HepG2 (cell line): ENCODE results near the gene MEF2B. TPM values are rescaled to one million over a fixed set of nuclear protein-coding genes. Genes with fewer than 3 reads are reported as not detected.

ENCODE experiments used
- CEBPZ ChIP-seq: IDR thresholded peaks from 2 replicates; pipeline ENCODE4 v1.6.1; 2012; ENCODE audit warnings: low read length, improper control_type of control experiment
- DNMT1 ChIP-seq: sonication (generic); formaldehyde crosslinking; IDR thresholded peaks from 2 replicates; pipeline ENCODE4 v1.5.1; 2020; ENCODE audit warnings: mild to moderate bottlenecking, missing genetic modification reagents
- DZIP1 ChIP-seq: sonication (generic); formaldehyde crosslinking; IDR thresholded peaks from 2 replicates; pipeline ENCODE4 v1.5.0; 2020; ENCODE audit warnings: mild to moderate bottlenecking, missing genetic modification reagents
- ELF1 ChIP-seq: sonication (generic); formaldehyde crosslinking; IDR thresholded peaks from 2 replicates; pipeline ENCODE4 v1.4.0; 2020; ENCODE audit warnings: missing genetic modification reagents
- GATAD1 ChIP-seq: IDR thresholded peaks from 2 replicates; pipeline ENCODE4 v1.6.1; 2016; ENCODE audit warnings: missing genetic modification reagents, missing compliant biosample characterization
- HNRNPL ChIP-seq: fragments of 200-400 bp; formaldehyde crosslinking; IDR thresholded peaks from 2 replicates; pipeline ENCODE4 v1.6.1; 2017; ENCODE audit warnings: mild to moderate bottlenecking, low read depth, low read length
- KMT2A ChIP-seq: sonication (generic); formaldehyde crosslinking; IDR thresholded peaks from 2 replicates; pipeline ENCODE4 v1.4.0; 2020; ENCODE audit warnings: missing genetic modification reagents
- MED8 ChIP-seq: sonication (generic); formaldehyde crosslinking; IDR thresholded peaks from 2 replicates; pipeline ENCODE4 v1.8.1; 2023; ENCODE audit warnings: mild to moderate bottlenecking, missing genetic modification reagents; ENCODE audit not compliant: insufficient replicate concordance
- MEIS1 ChIP-seq: sonication (generic); formaldehyde crosslinking; IDR thresholded peaks from 2 replicates; pipeline ENCODE4 v1.9.0; 2021; ENCODE audit warnings: mild to moderate bottlenecking, missing genetic modification reagents, moderate library complexity, borderline replicate concordance
- NFE2 ChIP-seq: sonication (generic); formaldehyde crosslinking; IDR thresholded peaks from 2 replicates; pipeline ENCODE4 v1.4.0; 2020; ENCODE audit warnings: missing genetic modification reagents
- UBTF ChIP-seq: sonication (generic); formaldehyde crosslinking; IDR thresholded peaks from 2 replicates; pipeline ENCODE4 v1.4.0; 2020; ENCODE audit warnings: mild to moderate bottlenecking, missing genetic modification reagents
- ZKSCAN8 ChIP-seq: IDR thresholded peaks from 2 replicates; pipeline ENCODE4 v1.6.1; 2016; ENCODE audit warnings: borderline replicate concordance, missing genetic modification reagents, missing compliant biosample characterization
- ZMYM3 ChIP-seq: sonication (generic); formaldehyde crosslinking; IDR thresholded peaks from 2 replicates; pipeline ENCODE4 v1.5.1; 2020; ENCODE audit warnings: mild to moderate bottlenecking, missing genetic modification reagents
- ZNF556 ChIP-seq: sonication (generic); formaldehyde crosslinking; IDR thresholded peaks from 2 replicates; pipeline ENCODE4 v1.4.0; 2020; ENCODE audit warnings: mild to moderate bottlenecking, missing genetic modification reagents, borderline replicate concordance
- ZNF639 ChIP-seq: conservative IDR thresholded peaks from 2 replicates; pipeline ENCODE4 v1.6.1; 2018; ENCODE audit warnings: missing genetic modification reagents
- ZNF740 ChIP-seq: sonication (generic); formaldehyde crosslinking; IDR thresholded peaks from 2 replicates; pipeline ENCODE4 v1.4.0; 2020; ENCODE audit warnings: missing genetic modification reagents
- ZNF773 ChIP-seq: sonication (generic); formaldehyde crosslinking; IDR thresholded peaks from 2 replicates; pipeline ENCODE4 v1.4.0; 2020; ENCODE audit warnings: missing genetic modification reagents, borderline replicate concordance
- polyA plus RNA-seq, 8 experiments: library from polyadenylated mRNA; depleted of rRNA in 3 of 8; stranded (reverse) in 7 of 8; unstranded in 1 of 8; fragments of >200 nt; fragmentation: Illumina TruSeq in 4 of 8; extraction: Trizol in 4 of 8; gene quantifications; 2 replicates each; pipeline versions ENCODE4 v1.2.1 to v1.2.3, GENCODE V29; 2011 to 2016; ENCODE audit warnings: low read depth in 4 of 8, missing spikeins in 1 of 8, mixed read lengths in 1 of 8; ENCODE audit not compliant: insufficient read depth in 1 of 8
- total RNA-seq, 5 experiments: library from RNA; depleted of rRNA; stranded (reverse); fragments of >200 nt; fragmentation: Illumina TruSeq; extraction: Trizol; gene quantifications; 2 replicates each; pipeline ENCODE4 v1.2.3, GENCODE V29; 2016; ENCODE audit warnings: low read depth in 1 of 5

The MEF2B gene
- total and polyA plus RNA-seq, 2 of the 13 experiments (the other 11 are each of a cell fraction or from before 2014, with no cell fraction given), result 1.2 to 1.7 TPM

GRCh38 chr19:19098703-19099632 lies 71.1 kb downstream of the MEF2B start (continued):
- TF ChIP-seq UBTF (CRISPR knock-in tag) (peak; percentile 46), ZNF773 (CRISPR knock-in tag) (no peak), DZIP1 (CRISPR knock-in tag) (no peak), GATAD1 (CRISPR knock-in tag) (peak; percentile 27; the same call in 1 of the 2 replicates), KMT2A (CRISPR knock-in tag) (peak; percentile 40; the same call in 1 of the 2 replicates), DNMT1 (peak; percentile 69; the same call in 1 of the 2 replicates), NFE2 (CRISPR knock-in tag) (no peak), ZMYM3 (CRISPR knock-in tag) (peak; percentile 87; the same call in 1 of the 2 replicates), HNRNPL (peak; percentile 95), ZNF639 (peak; percentile 47; the same call in 1 of the 2 replicates), MEIS1 (CRISPR knock-in tag) (peak; percentile 70; the same call in 1 of the 2 replicates), CEBPZ (no peak), ZNF556 (CRISPR knock-in tag) (peak; percentile 72; the same call in 1 of the 2 replicates), ZKSCAN8 (CRISPR knock-in tag) (peak; percentile 63), ZNF740 (peak; percentile 43; the same call in 1 of the 2 replicates), MED8 (CRISPR knock-in tag) (peak; percentile 74), ELF1 (CRISPR knock-in tag) (no peak)
